Right ventricle myocardium superior (tissue), 1 donor: Measurements from ENCODE around the gene TTLL10. TPM values are rescaled to one million over a fixed set of nuclear protein-coding genes. Genes with fewer than 3 reads are reported as not detected.

ENCODE experiments used
- ATAC-seq: fragments of 200-7000 bp; cut with Tn5 transposase; one replicate; pipeline ENCODE4 v1.9.1; 2020; ENCODE audit warnings: mild to moderate bottlenecking; ENCODE audit not compliant: poor library complexity
- DNase-seq: peaks from one replicate; pipeline ENCODE4 v3.0.0-alpha.2; 2020
- intact Hi-C: fragments of 100-400 bp; cut with DNase I; formaldehyde crosslinking; loops from one replicate; pipeline ENCODE4 v1.11.2; 2022
- microRNA-seq: library from miRNA; unstranded; fragments of <30 nt; microRNA quantifications from one replicate; pipeline ENCODE4 v1.2.0, GENCODE V29; 2020
- total RNA-seq: library from RNA; stranded (reverse); fragmentation: NEBNext Ultra II Directional; extraction: Animal tissue kit (Norgen Biotek cat#: 25700); gene quantifications from one replicate; pipeline ENCODE4 v1.2.1, GENCODE V29; 2021
- donor health status: DM: no; HTN: yes; CAD: no; lungs with severe emphysema.

TTLL10 gene
- total RNA-seq, 1 donor from 2014 or later: 0.22 TPM

GRCh38 chr1:1246577-1247340 is 73.1 kb downstream of the TTLL10 start, which contains the start of gene C1QTNF12:
Gene C1QTNF12, minus strand, starts transcription at chr1:1246722. Its CDS starts 32 bp downstream, at chr1:1246690.
- intact Hi-C loops: no loop called here
- ATAC-seq: no peak

GRCh38 chr1:1247341-1247913 is 73.7 kb downstream of the TTLL10 start:
- intact Hi-C loops: no loop called here
- no peak for ATAC-seq

More at GRCh38 chr1:1246577-1247340, 73.1 kb downstream of the TTLL10 start, which contains the start of gene C1QTNF12:
- no peak for DNase-seq

More at GRCh38 chr1:1247341-1247913, 73.7 kb downstream of the TTLL10 start:
- DNase-seq: no peak

Small RNAs within 50 kb of the gene (microRNA-seq; reads per million reads assigned to microRNA genes)
- gene MIR200A (not detected), gene MIR200B (2.9 reads per million), gene MIR429 (1.6 reads per million)

Other genes starting within 250 kb of the TTLL10 start
- gene SAMD11, start 250.0 kb upstream of the TTLL10 start, total RNA-seq: 1.5 TPM
- gene NOC2L, start 214.6 kb upstream of the TTLL10 start, total RNA-seq: 42.8 TPM
- gene KLHL17, start 213.3 kb upstream of the TTLL10 start, total RNA-seq: 5.6 TPM
- gene PLEKHN1, start 207.4 kb upstream of the TTLL10 start, total RNA-seq: not detected
- 170 TPM for gene PERM1, start 191.8 kb upstream of the TTLL10 start, total RNA-seq
- gene HES4, start 173.8 kb upstream of the TTLL10 start, total RNA-seq: 27.4 TPM
- 13.3 TPM for gene ISG15, start 160.4 kb upstream of the TTLL10 start, total RNA-seq
- 12.8 TPM for gene AGRN, start 153.8 kb upstream of the TTLL10 start, total RNA-seq
- not detected for gene RNF223, start 99.6 kb upstream of the TTLL10 start, total RNA-seq
- 2.4 TPM for gene C1orf159, start 57.8 kb upstream of the TTLL10 start, total RNA-seq
- gene TNFRSF18, start 32.7 kb downstream of the TTLL10 start, total RNA-seq: 0.32 TPM
- gene TNFRSF4, start 40.3 kb downstream of the TTLL10 start, total RNA-seq: 2.1 TPM
- gene SDF4, start 58.1 kb downstream of the TTLL10 start, total RNA-seq: 110 TPM
- 8.6 TPM for gene B3GALT6, start 58.4 kb downstream of the TTLL10 start, total RNA-seq
- gene C1QTNF12, start 72.8 kb downstream of the TTLL10 start, total RNA-seq: 0.51 TPM
- gene UBE2J2, start 100.0 kb downstream of the TTLL10 start, total RNA-seq: 34.7 TPM
- 2.6 TPM for gene SCNN1D, start 106.6 kb downstream of the TTLL10 start, total RNA-seq
- gene ACAP3, start 134.1 kb downstream of the TTLL10 start, total RNA-seq: 56.3 TPM
- 10.6 TPM for gene PUSL1, start 134.7 kb downstream of the TTLL10 start, total RNA-seq
- 70.9 TPM for gene INTS11, start 150.8 kb downstream of the TTLL10 start, total RNA-seq
- 113 TPM for gene CPTP, start 150.9 kb downstream of the TTLL10 start, total RNA-seq
- 0.40 TPM for gene TAS1R3, start 157.4 kb downstream of the TTLL10 start, total RNA-seq
- 126 TPM for gene DVL1, start 175.5 kb downstream of the TTLL10 start, total RNA-seq
- 21.7 TPM for gene MXRA8, start 184.7 kb downstream of the TTLL10 start, total RNA-seq
- 271 TPM for gene AURKAIP1, start 201.3 kb downstream of the TTLL10 start, total RNA-seq
- gene CCNL2, start 225.5 kb downstream of the TTLL10 start, total RNA-seq: 45.7 TPM
- 144 TPM for gene MRPL20, start 233.4 kb downstream of the TTLL10 start, total RNA-seq
- gene ANKRD65, start 247.4 kb downstream of the TTLL10 start, total RNA-seq: 1.8 TPM